HG02973 (cell line): ENCODE data around the gene AGER.
"Not testable (repeated sequence)": the region's sequence is repeated elsewhere in the genome, so short reads cannot be mapped to it uniquely, and the experiment has no call there.

ENCODE experiments used
- ATAC-seq: cut with Tn5 transposase; IDR thresholded peaks from one replicate; pipeline ENCODE4 v1.9.1; 2021; ENCODE audit warnings: moderate library complexity; ENCODE audit not compliant: unreplicated experiment

Gene AGER

GRCh38 chr6:32187725-32188380 is 3.8 kb upstream of the AGER start:
- not testable (repeated sequence) for ATAC-seq

GRCh38 chr6:32187009-32187709 is 3.1 kb upstream of the AGER start:
- ATAC-seq, result no peak

GRCh38 chr6:32186151-32186840 is 2.2 kb upstream of the AGER start:
- not testable (repeated sequence) for ATAC-seq

DNA sequence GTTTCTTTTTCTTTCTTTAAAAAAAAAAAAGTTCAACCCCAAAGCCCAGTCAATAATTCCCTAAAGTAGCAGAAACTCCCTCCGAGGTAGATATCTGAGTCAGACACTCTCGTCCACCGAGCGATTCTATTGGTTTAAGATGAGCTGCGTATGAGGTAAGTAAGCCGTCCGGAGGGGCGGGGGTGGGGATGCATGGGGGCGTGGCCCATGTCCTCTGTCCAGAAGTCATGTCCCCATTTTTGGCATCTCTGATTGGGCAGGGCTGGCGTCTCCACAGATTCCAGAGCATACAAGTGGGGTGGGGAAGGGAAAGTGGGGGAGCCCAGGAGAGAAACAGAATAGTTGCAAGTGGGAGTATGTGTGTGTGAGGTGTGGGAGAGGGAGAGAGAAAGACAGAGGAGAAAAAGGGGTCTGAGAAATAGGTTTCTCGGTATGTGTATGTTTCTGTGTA is 1.7 kb upstream of the AGER start:
- ATAC-seq, result not testable (repeated sequence)

- ATAC-seq, result no peak
Observed at GRCh38 chr6:32183483-32184083, 470 bp downstream of the AGER start.

GRCh38 chr6:32183030-32183429 is 1.0 kb downstream of the AGER start:
- ATAC-seq, result no peak

DNA sequence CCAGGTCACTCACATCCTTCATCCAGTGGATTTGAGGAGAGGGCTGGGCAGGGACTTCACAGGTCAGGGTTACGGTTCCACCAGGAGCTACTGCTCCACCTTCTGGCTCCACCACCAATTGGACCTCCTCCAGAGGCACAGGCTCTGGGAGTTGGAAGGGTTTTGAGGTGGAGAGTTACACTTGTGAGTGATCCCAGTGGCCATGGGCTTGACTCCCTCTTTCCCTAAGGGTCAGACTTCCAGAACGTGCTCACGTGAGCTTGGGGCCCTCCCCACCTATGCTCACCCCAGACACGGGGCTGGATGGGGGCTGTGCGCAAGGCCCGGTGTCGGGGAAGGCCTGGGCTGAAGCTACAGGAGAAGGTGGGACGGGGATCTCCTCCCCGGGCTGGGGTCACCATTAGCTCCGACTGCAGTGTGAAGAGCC is 1.5 kb downstream of the AGER start:
- ATAC-seq, result no peak

DNA sequence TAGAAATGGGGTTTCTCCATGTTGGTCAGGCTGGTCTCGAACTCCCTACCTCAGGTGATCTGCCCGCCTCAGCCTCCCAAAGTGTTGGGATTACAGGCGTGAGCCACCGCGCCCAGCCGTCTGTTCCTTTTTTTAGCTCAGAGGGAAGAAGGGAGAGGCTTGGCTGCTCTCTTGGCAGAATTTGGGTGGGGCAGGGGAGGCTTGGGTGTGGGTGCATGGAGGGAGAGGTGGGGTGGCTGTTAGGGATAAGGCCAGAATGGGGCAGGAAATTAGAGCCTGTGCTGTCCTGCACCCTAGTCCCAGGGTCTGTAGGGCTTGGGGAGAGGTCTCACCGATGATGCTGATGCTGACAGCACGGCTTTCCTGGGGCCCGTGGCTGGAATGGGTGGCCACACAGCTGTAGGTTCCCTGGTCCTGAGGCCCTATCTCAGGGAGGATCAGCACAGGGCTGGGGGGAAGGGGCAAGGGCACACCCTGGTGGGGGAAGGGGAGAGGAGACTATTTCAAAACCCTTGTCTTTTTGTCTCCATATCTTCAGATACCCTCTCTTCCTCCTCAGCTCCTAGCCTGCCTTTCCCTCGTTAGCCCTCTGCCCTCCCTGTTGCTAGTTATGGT is 2.0 kb downstream of the AGER start:
- ATAC-seq, result no peak

DNA sequence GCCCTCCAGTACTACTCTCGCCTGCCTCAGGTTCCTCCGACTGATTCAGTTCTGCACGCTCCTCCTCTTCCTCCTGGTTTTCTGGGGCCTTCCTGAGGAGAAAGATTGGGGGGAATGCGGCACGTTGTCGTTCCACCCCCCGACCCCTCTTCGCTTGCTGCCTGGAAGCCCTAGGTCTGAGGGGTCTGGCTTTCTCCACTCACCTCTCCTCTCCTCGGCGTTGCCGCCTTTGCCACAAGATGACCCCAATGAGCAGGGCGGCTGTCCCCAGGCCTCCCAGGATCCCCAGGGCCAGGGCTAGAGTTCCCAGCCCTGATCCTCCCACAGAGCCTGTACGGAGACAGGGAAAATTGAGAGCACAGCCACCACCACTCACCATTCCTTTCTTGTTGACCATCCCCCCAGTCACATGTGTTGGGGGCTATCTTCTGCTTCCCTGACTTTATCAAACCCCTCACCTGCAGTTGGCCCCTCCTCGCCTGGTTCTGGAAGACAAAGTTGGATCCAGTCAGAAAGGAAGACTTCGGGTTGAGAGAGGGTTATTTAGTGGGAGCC is 2.8 kb downstream of the AGER start:
- ATAC-seq, result no peak

- no peak for ATAC-seq
Observed at GRCh38 chr6:32179766-32180405, 4.2 kb downstream of the AGER start.

DNA sequence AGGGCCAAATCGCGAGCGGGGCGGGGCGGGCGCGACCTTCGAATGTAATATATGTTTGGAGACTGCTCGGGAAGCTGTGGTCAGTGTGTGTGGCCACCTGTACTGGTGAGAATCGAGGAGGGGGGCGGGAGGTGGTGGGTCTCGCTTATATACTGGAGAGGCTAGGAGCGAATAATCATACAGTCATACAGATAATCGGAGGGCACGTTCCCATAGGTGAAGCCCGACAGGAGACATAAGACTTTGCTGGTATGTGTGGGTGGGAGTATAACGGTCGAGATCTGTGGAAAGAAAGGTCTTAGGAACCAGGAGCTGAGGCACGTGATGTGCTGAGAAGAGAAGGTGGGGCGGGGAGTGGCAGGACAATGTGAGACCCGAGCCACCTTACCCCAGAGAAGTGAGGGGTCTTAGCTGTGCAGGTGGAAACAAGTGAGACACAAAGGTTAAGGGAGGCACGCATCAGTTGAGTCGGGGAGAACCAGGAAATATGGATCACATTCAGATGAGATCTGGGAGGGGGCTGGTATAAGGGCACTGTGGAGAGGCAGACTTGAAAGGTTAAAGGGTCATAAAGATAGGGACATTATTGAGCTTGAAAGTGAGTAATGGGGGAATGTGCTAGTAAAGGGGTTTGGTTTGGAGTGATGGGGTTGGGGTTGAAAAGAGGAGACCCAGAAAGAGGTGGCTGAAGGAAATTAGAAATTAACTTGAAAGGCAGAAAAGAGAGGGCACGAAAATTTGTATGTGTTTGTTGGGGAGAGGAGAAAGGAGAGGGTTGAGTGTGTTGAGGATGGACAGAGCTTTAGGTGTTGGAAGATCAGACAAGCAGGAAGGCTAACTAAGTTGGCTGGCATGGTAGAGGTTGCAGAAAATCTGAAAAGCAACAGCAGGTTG is 5.3 kb downstream of the AGER start:
- ATAC-seq, result no peak

DNA sequence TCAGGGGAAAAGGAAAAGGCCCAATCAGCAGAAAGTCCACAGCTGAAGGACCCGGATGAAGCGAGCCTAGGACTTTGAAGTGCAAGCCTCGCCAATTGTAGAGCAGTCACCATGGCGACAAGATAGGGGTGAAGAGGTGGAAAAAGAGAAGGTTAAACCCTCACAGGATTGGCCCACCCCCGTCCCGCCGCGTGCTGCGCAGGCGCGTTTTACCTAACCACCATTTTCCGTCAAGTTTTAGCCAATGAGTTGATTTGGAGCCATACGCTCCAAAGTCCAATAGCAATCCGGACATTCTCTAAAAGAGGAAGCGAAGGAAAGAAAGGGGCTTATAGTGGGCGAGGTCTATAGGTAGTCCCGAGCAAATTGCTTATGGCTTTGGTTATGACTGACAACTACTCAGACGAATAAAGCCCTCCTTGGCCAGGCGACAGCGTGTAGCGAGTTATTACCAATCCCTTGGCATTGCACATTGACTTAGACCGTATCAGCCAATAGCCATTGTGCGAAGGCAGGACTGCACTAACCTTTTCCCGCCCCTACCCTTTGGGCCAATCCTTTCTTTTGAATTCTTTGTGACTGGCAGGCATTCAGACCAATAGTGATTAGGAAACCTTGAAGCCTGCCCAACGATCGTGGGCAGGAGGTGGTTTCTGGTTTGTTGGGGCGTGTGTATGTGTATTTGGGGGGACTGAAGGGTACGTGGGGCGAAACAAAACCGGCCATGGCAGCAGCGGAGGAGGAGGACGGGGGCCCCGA is 6.1 kb downstream of the AGER start, which contains the start of gene RNF5:
Gene RNF5, plus strand, starts transcription at position 618 of the 759 bp plus-strand sequence. Its CDS starts 107 bp downstream, at position 725.
- ATAC-seq, result peak; percentile 73

GRCh38 chr6:32177183-32177787 is 6.8 kb downstream of the AGER start:
- peak; percentile 3 for ATAC-seq

- no peak for ATAC-seq
Observed at GRCh38 chr6:32176476-32177182, 7.4 kb downstream of the AGER start.

GRCh38 chr6:32175711-32176475 is 8.2 kb downstream of the AGER start, which contains the start of gene AGPAT1:
Gene AGPAT1, minus strand, starts transcription at chr6:32176084. Its CDS starts 4,588 bp downstream, at chr6:32171496.
- ATAC-seq, result peak; percentile 42

DNA sequence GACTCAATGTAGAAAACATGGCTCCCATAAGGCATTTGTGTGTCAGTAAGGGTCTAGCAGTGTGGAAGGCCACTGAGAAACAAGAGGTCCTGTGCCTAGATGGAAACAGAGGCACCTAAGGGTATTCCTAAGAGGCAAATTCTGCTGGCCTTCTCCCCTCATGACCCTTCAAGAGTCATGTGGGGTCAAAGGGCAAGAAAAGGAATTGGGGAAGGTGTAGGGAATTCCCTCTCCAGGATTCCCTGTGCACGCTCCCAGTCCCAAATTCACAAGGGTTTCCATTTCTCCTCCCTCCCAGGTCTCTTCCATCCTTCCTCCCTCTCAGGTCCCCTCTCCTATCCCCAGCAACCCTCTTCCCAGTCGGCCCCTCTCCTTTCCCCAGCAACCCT is 8.7 kb downstream of the AGER start:
- ATAC-seq, result no peak

- no peak for ATAC-seq
Observed at GRCh38 chr6:32174416-32174815, 9.6 kb downstream of the AGER start.
